HG02852 (cell line): ENCODE data around the gene FOXR2.

Experiments used
- ATAC-seq: cut with Tn5 transposase; IDR thresholded peaks from one replicate; pipeline ENCODE4 v1.9.1; 2021; ENCODE audit warnings: mild to moderate bottlenecking, moderate library complexity; ENCODE audit not compliant: unreplicated experiment

Gene FOXR2

GRCh38 chrX:55623100-55623499 is at the start of gene FOXR2:
Gene FOXR2, plus strand, starts transcription at chrX:55623400. Its CDS starts 312 bp downstream, at chrX:55623712.
- no peak for ATAC-seq

- no peak for ATAC-seq
Observed at GRCh38 chrX:55579115-55579514, 44.1 kb upstream of the FOXR2 start.

- ATAC-seq: no peak
Observed at GRCh38 chrX:55582447-55582846, 40.8 kb upstream of the FOXR2 start.

- no peak for ATAC-seq
Observed at GRCh38 chrX:55593296-55593695, 29.9 kb upstream of the FOXR2 start.

- no peak for ATAC-seq
Observed at GRCh38 chrX:55593756-55594257, 29.4 kb upstream of the FOXR2 start.

GRCh38 chrX:55598333-55598732 is 24.9 kb upstream of the FOXR2 start:
- ATAC-seq: no peak

- no peak for ATAC-seq
Observed at GRCh38 chrX:55619547-55619946, 3.7 kb upstream of the FOXR2 start.

GRCh38 chrX:55624403-55624802 is 1.2 kb downstream of the FOXR2 start:
- no peak for ATAC-seq

GRCh38 chrX:55636109-55636508 is 12.9 kb downstream of the FOXR2 start:
- ATAC-seq: no peak

- ATAC-seq: peak; percentile 90
Observed at GRCh38 chrX:55638933-55639332, 15.7 kb downstream of the FOXR2 start.

GRCh38 chrX:55640854-55641253 is 17.7 kb downstream of the FOXR2 start:
- peak; percentile 62 for ATAC-seq

- peak; percentile 54 for ATAC-seq
Observed at GRCh38 chrX:55648434-55648833, 25.2 kb downstream of the FOXR2 start.

- no peak for ATAC-seq
Observed at GRCh38 chrX:55659931-55660330, 36.7 kb downstream of the FOXR2 start.

- no peak for ATAC-seq
Observed at GRCh38 chrX:55663584-55663983, 40.4 kb downstream of the FOXR2 start.

GRCh38 chrX:55668084-55668483 is 44.9 kb downstream of the FOXR2 start:
- no peak for ATAC-seq
